ENCODE results near the gene CDC14B.

The CDC14B gene

GRCh38 chr9:96482476-96482875 is 137.2 kb downstream of the CDC14B start:
- no peaks in the 10 kb centered on the region for H3K27me3 ChIP-seq (replicated peaks; ENCODE audit: insufficient read depth, low read length)
- H3K79me2 ChIP-seq (ENCODE audit: low read length) = no peaks in the 10 kb centered on the region
- no peak overlapping the region for H3K9ac ChIP-seq (ENCODE audit: low read length)
- no peak overlapping the region for H3K4me2 ChIP-seq (ENCODE audit: low read depth, low read length)
- no peaks in the 10 kb centered on the region for H4K20me1 ChIP-seq (ENCODE audit: insufficient read depth, low read length)
- H3K4me3 ChIP-seq (ENCODE audit: low read length) = no peak overlapping the region
- TF ChIP-seq EZH2phosphoT487 (IDR thresholded peaks at IDR 0.05; ENCODE audit: low read length) = no peak
- TF ChIP-seq, protein P1, sequence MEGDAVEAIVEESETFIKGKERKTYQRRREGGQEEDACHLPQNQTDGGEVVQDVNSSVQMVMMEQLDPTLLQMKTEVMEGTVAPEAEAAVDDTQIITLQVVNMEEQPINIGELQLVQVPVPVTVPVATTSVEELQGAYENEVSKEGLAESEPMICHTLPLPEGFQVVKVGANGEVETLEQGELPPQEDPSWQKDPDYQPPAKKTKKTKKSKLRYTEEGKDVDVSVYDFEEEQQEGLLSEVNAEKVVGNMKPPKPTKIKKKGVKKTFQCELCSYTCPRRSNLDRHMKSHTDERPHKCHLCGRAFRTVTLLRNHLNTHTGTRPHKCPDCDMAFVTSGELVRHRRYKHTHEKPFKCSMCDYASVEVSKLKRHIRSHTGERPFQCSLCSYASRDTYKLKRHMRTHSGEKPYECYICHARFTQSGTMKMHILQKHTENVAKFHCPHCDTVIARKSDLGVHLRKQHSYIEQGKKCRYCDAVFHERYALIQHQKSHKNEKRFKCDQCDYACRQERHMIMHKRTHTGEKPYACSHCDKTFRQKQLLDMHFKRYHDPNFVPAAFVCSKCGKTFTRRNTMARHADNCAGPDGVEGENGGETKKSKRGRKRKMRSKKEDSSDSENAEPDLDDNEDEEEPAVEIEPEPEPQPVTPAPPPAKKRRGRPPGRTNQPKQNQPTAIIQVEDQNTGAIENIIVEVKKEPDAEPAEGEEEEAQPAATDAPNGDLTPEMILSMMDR (IDR thresholded peaks at IDR 0.05; ENCODE audit: low read length) = no peak
- H2AFZ ChIP-seq (ENCODE audit: low read length) = no peak overlapping the region
- no peaks in the 10 kb centered on the region for H3K9me2 ChIP-seq (replicated peaks; ENCODE audit: insufficient read depth, low read length)
- DNase-seq = no peak
- H3K4me1 ChIP-seq (ENCODE audit: low read length) = peaks cover 12% of the 10 kb centered on the region
- H3K9me3 ChIP-seq (replicated peaks; ENCODE audit: insufficient read depth, low read length) = no peaks in the 10 kb centered on the region
- H3K36me3 ChIP-seq (replicated peaks; ENCODE audit: insufficient read depth, low read length) = no peaks in the 10 kb centered on the region
- H3K27ac ChIP-seq (ENCODE audit: low read length) = no peak overlapping the region
- peaks cover 10% of the 10 kb centered on the region for H3F3A ChIP-seq (ENCODE audit: insufficient read depth, low read length)

- H3K9me2 ChIP-seq (replicated peaks; ENCODE audit: insufficient read depth, low read length) = no peaks in the 10 kb centered on the region
- H3K27ac ChIP-seq (ENCODE audit: low read length) = no peak overlapping the region
- H3K36me3 ChIP-seq (replicated peaks; ENCODE audit: insufficient read depth, low read length) = no peaks in the 10 kb centered on the region
- H3F3A ChIP-seq (ENCODE audit: insufficient read depth, low read length) = peaks cover 10% of the 10 kb centered on the region
- no peak overlapping the region for H2AFZ ChIP-seq (ENCODE audit: low read length)
- TF ChIP-seq EZH2phosphoT487 (IDR thresholded peaks at IDR 0.05; ENCODE audit: low read length) (no peak), EZH2 (optimal IDR thresholded peaks at IDR 0.05; ENCODE audit: low read depth, low read length) (no peak)
- TF ChIP-seq, protein P1 (IDR thresholded peaks at IDR 0.05; ENCODE audit: low read length) = no peak
- no peak overlapping the region for H3K4me3 ChIP-seq (ENCODE audit: low read length)
- no peaks in the 10 kb centered on the region for H3K79me2 ChIP-seq (ENCODE audit: low read length)
- no peak for DNase-seq
- H3K9me3 ChIP-seq (replicated peaks; ENCODE audit: insufficient read depth, low read length) = no peaks in the 10 kb centered on the region
- no peak overlapping the region for H3K9ac ChIP-seq (ENCODE audit: low read length)
- no peaks in the 10 kb centered on the region for H4K20me1 ChIP-seq (ENCODE audit: insufficient read depth, low read length)
- peaks cover 12% of the 10 kb centered on the region for H3K4me1 ChIP-seq (ENCODE audit: low read length)
- no peak overlapping the region for H3K4me2 ChIP-seq (ENCODE audit: low read depth, low read length)
- H3K27me3 ChIP-seq (replicated peaks; ENCODE audit: insufficient read depth, low read length) = no peaks in the 10 kb centered on the region
These were observed 138.9 kb downstream of the CDC14B start for GRCh38 chr9:96480736-96481135.

- H3K4me2 ChIP-seq (ENCODE audit: low read depth, low read length) = no peak overlapping the region
- no peak overlapping the region for H2AFZ ChIP-seq (ENCODE audit: low read length)
- H3F3A ChIP-seq (ENCODE audit: insufficient read depth, low read length) = 0 out of 2 replicates have a peak, but pooled peaks cover under 1% of the 10 kb centered on the region
- no peaks in the 10 kb centered on the region for H4K20me1 ChIP-seq (ENCODE audit: insufficient read depth, low read length)
- H3K27me3 ChIP-seq (replicated peaks; ENCODE audit: insufficient read depth, low read length) = no peaks in the 10 kb centered on the region
- TF ChIP-seq, protein P1 (IDR thresholded peaks at IDR 0.05; ENCODE audit: low read length) = no peak
- TF ChIP-seq EZH2 (optimal IDR thresholded peaks at IDR 0.05; ENCODE audit: low read depth, low read length) (no peak), EZH2phosphoT487 (IDR thresholded peaks at IDR 0.05; ENCODE audit: low read length) (no peak)
- H3K79me2 ChIP-seq (ENCODE audit: low read length) = no peaks in the 10 kb centered on the region
- H3K9ac ChIP-seq (ENCODE audit: low read length) = no peak overlapping the region
- 0 out of 2 replicates have a peak, but pooled peaks cover under 1% of the 10 kb centered on the region for H3K4me1 ChIP-seq (ENCODE audit: low read length)
- H3K27ac ChIP-seq (ENCODE audit: low read length) = no peak overlapping the region
- no peaks in the 10 kb centered on the region for H3K9me3 ChIP-seq (replicated peaks; ENCODE audit: insufficient read depth, low read length)
- no peak for DNase-seq
- no peaks in the 10 kb centered on the region for H3K9me2 ChIP-seq (replicated peaks; ENCODE audit: insufficient read depth, low read length)
- no peaks in the 10 kb centered on the region for H3K36me3 ChIP-seq (replicated peaks; ENCODE audit: insufficient read depth, low read length)
- H3K4me3 ChIP-seq (ENCODE audit: low read length) = no peak overlapping the region
These were observed 140.7 kb downstream of the CDC14B start for GRCh38 chr9:96478829-96479371.

Data from MM.1S (cell line).